ENCODE data around the gene ZFHX3. TPM values are rescaled to one million over a fixed set of nuclear protein-coding genes. Genes with fewer than 3 reads are reported as not detected.

Gene ZFHX3
- total RNA-seq, 2 donors from 2014 or later = 9.2 to 18.9 TPM

DNA sequence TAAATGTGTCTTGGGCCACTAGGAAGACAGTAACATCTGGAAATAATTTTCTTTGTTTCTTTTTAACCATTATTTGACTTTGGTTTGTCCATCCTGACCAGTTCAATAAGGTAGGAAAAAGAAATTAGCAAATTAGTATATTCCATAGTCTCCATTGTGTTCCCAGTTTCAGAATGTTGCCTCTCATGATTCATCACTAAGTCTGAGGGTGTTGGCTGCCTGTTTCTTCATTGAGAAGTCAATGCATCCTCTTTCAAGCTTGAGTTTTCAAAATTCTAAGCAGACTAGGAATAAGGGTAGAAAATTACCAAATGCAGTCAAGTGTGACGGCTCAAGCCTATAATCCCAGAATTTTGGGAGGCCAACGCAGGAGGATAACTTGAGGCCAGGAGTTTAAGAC lies 41.9 kb downstream of the ZFHX3 start:
- Histone ChIP-seq H3K9me3 (peaks cover 0 to 5% of the 10 kb centered on the region in 2 donors), H3K4me3 (no peak overlapping the region), H3K36me3 (no peaks in the 10 kb centered on the region), H3K4me1 (peaks cover 0 to 12% of the 10 kb centered on the region in 2 donors), H3K27me3 (no peaks in the 10 kb centered on the region), H3K27ac (no peak overlapping the region)
- DNase-seq (ENCODE audit: low spot score) = no peak
- TF ChIP-seq, protein P1, sequence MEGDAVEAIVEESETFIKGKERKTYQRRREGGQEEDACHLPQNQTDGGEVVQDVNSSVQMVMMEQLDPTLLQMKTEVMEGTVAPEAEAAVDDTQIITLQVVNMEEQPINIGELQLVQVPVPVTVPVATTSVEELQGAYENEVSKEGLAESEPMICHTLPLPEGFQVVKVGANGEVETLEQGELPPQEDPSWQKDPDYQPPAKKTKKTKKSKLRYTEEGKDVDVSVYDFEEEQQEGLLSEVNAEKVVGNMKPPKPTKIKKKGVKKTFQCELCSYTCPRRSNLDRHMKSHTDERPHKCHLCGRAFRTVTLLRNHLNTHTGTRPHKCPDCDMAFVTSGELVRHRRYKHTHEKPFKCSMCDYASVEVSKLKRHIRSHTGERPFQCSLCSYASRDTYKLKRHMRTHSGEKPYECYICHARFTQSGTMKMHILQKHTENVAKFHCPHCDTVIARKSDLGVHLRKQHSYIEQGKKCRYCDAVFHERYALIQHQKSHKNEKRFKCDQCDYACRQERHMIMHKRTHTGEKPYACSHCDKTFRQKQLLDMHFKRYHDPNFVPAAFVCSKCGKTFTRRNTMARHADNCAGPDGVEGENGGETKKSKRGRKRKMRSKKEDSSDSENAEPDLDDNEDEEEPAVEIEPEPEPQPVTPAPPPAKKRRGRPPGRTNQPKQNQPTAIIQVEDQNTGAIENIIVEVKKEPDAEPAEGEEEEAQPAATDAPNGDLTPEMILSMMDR (IDR thresholded peaks at IDR 0.05) = no peak

GRCh38 chr16:73002866-73003265 lies 45.1 kb downstream of the ZFHX3 start:
- TF ChIP-seq, protein P1 (IDR thresholded peaks at IDR 0.05) = no peak

DNA sequence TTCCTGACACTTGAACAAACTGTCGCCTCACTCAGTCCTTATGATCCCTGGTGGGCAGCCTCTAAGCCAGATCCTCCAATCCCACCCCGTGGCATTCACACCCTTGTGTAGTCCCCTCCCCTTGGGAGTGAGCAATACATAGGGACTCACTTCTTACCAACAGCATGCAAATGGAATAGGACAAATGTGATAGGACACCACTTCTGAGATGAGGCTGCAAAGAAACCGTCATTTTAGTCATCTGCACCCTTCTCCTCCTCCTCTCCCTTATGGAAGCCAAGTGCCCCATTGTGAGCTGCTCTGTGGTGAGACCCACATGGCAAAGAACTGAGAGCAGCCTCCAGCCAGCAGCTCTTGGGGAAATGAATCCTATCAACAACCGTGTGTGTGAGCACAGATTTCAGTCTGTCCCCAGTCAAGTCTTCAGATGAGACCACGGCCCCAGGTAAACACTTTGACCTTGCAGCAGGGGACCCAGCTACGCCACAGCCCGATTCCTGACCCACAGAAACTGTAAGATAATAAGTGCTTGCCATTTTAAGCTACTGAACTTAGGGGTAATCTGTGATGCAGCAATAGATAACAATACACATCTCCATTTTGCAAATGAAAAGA lies 46.9 kb downstream of the ZFHX3 start:
- Histone ChIP-seq H3K4me1 (peaks cover 0 to 15% of the 10 kb centered on the region in 2 donors), H3K27ac (peak overlapping the region; percentile 62 to 77), H3K4me3 (no peak overlapping the region), H3K36me3 (no peaks in the 10 kb centered on the region), H3K9me3 (peaks cover 0 to 7% of the 10 kb centered on the region in 2 donors), H3K27me3 (no peaks in the 10 kb centered on the region)
- TF ChIP-seq, protein P1 (IDR thresholded peaks at IDR 0.05) = no peak
- DNase-seq (ENCODE audit: low spot score) = no peak

More at GRCh38 chr16:73002866-73003265, 45.1 kb downstream of the ZFHX3 start:
- Histone ChIP-seq H3K4me1 (peaks cover 0 to 15% of the 10 kb centered on the region in 2 donors), H3K9me3 (peaks cover 0 to 7% of the 10 kb centered on the region in 2 donors), H3K27me3 (no peaks in the 10 kb centered on the region), H3K36me3 (no peaks in the 10 kb centered on the region), H3K27ac (no peak overlapping the region), H3K4me3 (no peak overlapping the region)
- DNase-seq (ENCODE audit: low spot score) = no peak

- peak; percentile 90 for DNase-seq (ENCODE audit: low spot score)
- H3K27me3 ChIP-seq = no peaks in the 10 kb centered on the region
- H3K4me3 ChIP-seq = no peak overlapping the region
- H3K9me3 ChIP-seq = peaks cover 0 to 7% of the 10 kb centered on the region in 2 donors
- TF ChIP-seq, protein P1 (IDR thresholded peaks at IDR 0.05) = no peak
- peak overlapping the region; percentile 62 to 77 for H3K27ac ChIP-seq
- H3K4me1 ChIP-seq = peaks cover 0 to 15% of the 10 kb centered on the region in 2 donors
- no peaks in the 10 kb centered on the region for H3K36me3 ChIP-seq
These were observed 47.7 kb downstream of the ZFHX3 start for GRCh38 chr16:73000020-73000906.

- Histone ChIP-seq H3K4me1 (peaks cover 0 to 15% of the 10 kb centered on the region in 2 donors), H3K4me3 (no peak overlapping the region), H3K27me3 (no peaks in the 10 kb centered on the region), H3K36me3 (no peaks in the 10 kb centered on the region), H3K27ac (peak overlapping the region; percentile 62 to 77), H3K9me3 (peaks cover 0 to 7% of the 10 kb centered on the region in 2 donors)
- TF ChIP-seq, protein P1 (IDR thresholded peaks at IDR 0.05) = no peak
- DNase-seq (ENCODE audit: low spot score) = no peak
These were observed 48.3 kb downstream of the ZFHX3 start for GRCh38 chr16:72999541-73000019.

Measured in right atrium auricular region (tissue), 2 donors.